Esophagus muscularis mucosa (tissue), 4 donors: ENCODE measurements around the gene MAX. TPM values are rescaled to one million over a fixed set of nuclear protein-coding genes. Genes with fewer than 3 reads are reported as not detected.
A peak's percentile ranks its signal among the peaks of the same experiment; 100 is the strongest.
"Not testable (repeated sequence)": the region's sequence is repeated elsewhere in the genome, so short reads cannot be mapped to it uniquely, and the experiment has no call there.

Experiments
- DNase-seq: peaks from one replicate; pipeline ENCODE4 v3.0.0-alpha.2; 2017; ENCODE audit errors: extremely low spot score
- H3K27ac ChIP-seq, 4 donors: fragments of 200-600 bp; sonication (generic); replicated peaks in 1 of 4; 1 replicate in 3 of 4; 2 replicates in 1 of 4; pipeline ENCODE4 v1.5.1; 2016 to 2019; ENCODE audit warnings: mild to moderate bottlenecking in 1 of 4
- H3K27me3 ChIP-seq, 4 donors: fragments of 200-600 bp; sonication (generic); one replicate each; pipeline versions ENCODE4 v1.5.1 to v1.6.0; 2016 to 2019
- H3K36me3 ChIP-seq, 4 donors: fragments of 200-600 bp; sonication (generic); one replicate each; pipeline ENCODE4 v1.5.1; 2016 to 2019
- H3K4me1 ChIP-seq, 4 donors: fragments of 200-600 bp; sonication (generic); one replicate each; pipeline ENCODE4 v1.5.1; 2016 to 2019
- H3K4me3 ChIP-seq, 4 donors: fragments of 200-600 bp; sonication (generic); 1 replicate in 2 of 4; 2 replicates in 2 of 4; pipeline ENCODE4 v1.5.1; 2016 to 2019; ENCODE audit warnings: mild to moderate bottlenecking in 4 of 4, moderate library complexity in 1 of 4
- H3K9me3 ChIP-seq, 4 donors: fragments of 200-600 bp; sonication (generic); 1 replicate in 3 of 4; 2 replicates in 1 of 4; pipeline ENCODE4 v1.5.1; 2016 to 2019
- CTCF ChIP-seq, 3 experiments: fragments of 200-600 bp in 2 of 3; fragments of 450-650 bp in 1 of 3; sonication (generic) in 2 of 3; IDR thresholded peaks; one replicate each; pipeline ENCODE4 v1.5.1; 2017 to 2019; ENCODE audit warnings: antibody characterized with exemption in 3 of 3, mild to moderate bottlenecking in 2 of 3, moderate library complexity in 1 of 3
- EP300 ChIP-seq: sonication (generic); formaldehyde crosslinking; IDR thresholded peaks from one replicate; pipeline ENCODE4 v1.6.1; 2017; ENCODE audit warnings: antibody characterized with exemption
- POLR2A ChIP-seq: fragments of 450-650 bp; IDR thresholded peaks from one replicate; pipeline ENCODE4 v1.6.1; 2017; ENCODE audit warnings: antibody characterized with exemption, moderate library complexity, mild to moderate bottlenecking, low read depth
- POLR2AphosphoS5 ChIP-seq, 2 donors: sonication (generic); formaldehyde crosslinking; IDR thresholded peaks; one replicate each; pipeline ENCODE4 v1.6.1; 2017; ENCODE audit warnings: antibody characterized with exemption in 2 of 2
- WGBS: methylation state at CpG from one replicate; pipeline ENCODE4 v1.1.5; 2018; 5-methylcytosine and 5-hydroxymethylcytosine counted together
- intact Hi-C: fragments of 100-400 bp; cut with DNase I; formaldehyde crosslinking; loops from one replicate; pipeline ENCODE4 v1.15.1; 2023
- total RNA-seq, 4 donors: library from RNA; depleted of rRNA; stranded (reverse); fragments of >200 nt; gene quantifications; one replicate each; pipeline versions ENCODE4 v1.1.0 to v1.2.1, GENCODE V29; 2016

MAX gene
- total RNA-seq, 4 donors from 2014 or later: 69.3 to 88.0 (median 77.4) TPM

DNA sequence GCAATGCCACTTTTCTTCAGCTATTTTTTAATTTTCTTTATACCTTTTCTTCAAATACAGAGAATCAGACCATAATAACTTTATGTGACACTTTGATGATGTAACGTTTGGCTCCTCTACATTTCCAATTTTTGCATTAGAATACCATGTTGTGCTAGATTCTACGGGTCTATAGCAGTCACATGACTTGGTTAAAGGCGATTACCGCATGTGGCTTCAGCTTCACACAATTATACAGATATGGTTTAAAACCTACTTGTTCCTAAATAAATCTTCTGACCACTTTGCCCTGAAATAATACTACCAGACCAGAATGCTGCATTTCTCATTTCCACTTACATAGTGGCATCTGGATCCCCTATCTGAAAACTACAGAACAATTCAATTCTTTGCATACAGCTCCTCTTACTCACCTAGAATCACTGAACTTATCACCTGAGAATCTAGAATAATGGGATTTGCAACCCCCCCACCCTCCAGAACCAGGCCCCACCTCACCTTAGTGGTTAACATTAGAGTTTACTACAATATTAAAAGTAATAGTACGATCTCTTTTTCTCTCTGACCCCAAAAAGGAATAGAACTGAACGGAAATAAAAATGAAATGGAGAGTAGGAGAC, 1.3 kb downstream of the MAX start:
- peak overlapping the region; percentile 92 to 98 (median 94) for H3K4me3 ChIP-seq
- peaks cover 57 to 65% (median 61%) of the 10 kb centered on the region in 4 donors for H3K4me1 ChIP-seq
- no peaks in the 10 kb centered on the region for H3K9me3 ChIP-seq
- 29% methylated on average over 6 of the region's 6 CpGs for WGBS
- peaks cover 0 to 11% (median 0%) of the 10 kb centered on the region in 4 donors for H3K36me3 ChIP-seq
- no peak for TF ChIP-seq POLR2AphosphoS5 (IDR thresholded peaks at IDR 0.05)
- no peaks in the 10 kb centered on the region for H3K27me3 ChIP-seq
- H3K27ac ChIP-seq: peak overlapping the region; percentile 89 to 94 (median 92)
- no peak for DNase-seq
- intact Hi-C loops: loop anchor here (5.0 kb wide), 1 partner anchor 114 kb away; the partner anchor contains the start of gene FNTB

DNA sequence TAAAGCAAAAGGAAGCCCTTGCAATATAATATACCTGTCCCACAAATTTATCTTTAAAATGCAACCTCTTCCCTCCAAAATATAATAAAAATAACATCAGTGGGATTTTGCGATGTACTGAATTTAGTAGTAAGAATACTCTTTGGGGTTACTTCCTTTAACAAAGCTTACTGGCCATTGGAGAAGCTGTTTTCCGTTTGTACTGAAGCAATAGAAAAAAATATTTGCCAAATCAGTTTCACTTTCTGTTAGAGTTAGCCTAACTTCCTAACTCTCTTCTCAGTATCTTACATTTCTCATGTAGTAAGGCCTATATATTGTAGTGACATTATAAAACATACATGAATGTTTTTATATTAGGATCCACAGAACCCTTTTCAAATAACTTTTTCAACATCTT, 3.7 kb downstream of the MAX start:
- Histone ChIP-seq H3K9me3 (no peaks in the 10 kb centered on the region), H3K4me1 (peaks cover 81 to 89% (median 85%) of the 10 kb centered on the region in 4 donors), H3K27me3 (no peaks in the 10 kb centered on the region), H3K27ac (peak overlapping the region; percentile 14 to 75 (median 65)), H3K4me3 (peak overlapping the region; percentile 12 to 27 (median 14)), H3K36me3 (peaks cover 0 to 20% (median 10%) of the 10 kb centered on the region in 4 donors)
- no peak for TF ChIP-seq EP300
- TF ChIP-seq POLR2A: no peak
- no peak for TF ChIP-seq POLR2AphosphoS5 (IDR thresholded peaks at IDR 0.05)
- TF ChIP-seq CTCF (IDR thresholded peaks at IDR 0.05): no peak
- intact Hi-C loops: no loop called here
- WGBS: 22% methylated on average over 2 of the region's 2 CpGs
- no peak for DNase-seq

DNA sequence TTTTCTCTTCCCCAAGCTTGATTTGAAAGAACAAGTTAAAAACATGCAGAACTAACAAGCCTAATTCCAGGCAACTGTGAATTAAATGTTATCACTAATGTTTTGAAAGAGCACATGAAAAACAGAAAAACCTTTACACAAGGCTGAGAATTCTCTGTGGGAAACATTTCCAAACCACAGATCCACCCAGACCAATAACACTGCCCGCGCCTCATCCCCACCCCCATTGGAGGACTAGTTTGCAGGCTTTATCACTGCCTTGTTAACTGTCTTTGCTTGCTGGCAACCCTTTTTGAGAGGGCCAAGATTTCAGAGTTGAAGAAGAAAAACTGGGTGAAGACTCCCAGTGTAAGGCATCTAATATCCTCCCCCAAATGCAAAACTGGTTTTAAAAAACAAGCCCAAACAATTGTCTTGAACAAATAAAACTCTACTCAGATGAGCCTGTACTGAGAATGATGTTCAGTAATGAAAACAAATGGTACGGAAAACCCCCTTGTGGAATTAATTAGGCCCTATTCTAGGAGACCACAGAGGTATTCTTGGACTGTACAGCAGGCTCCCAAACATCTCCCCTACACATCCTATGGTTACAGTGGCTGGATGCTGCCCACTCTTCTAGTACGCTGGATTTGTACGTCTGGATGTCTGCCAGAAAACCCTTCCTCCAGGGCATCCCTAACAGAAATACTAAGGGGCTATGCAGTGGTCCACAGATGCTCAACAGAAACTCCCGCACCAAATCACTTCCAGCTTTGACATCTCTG, 5.8 kb downstream of the MAX start:
- H3K9me3 ChIP-seq: no peaks in the 10 kb centered on the region
- DNase-seq: no peak
- H3K27ac ChIP-seq: peak overlapping the region; percentile 62 to 75 (median 72)
- intact Hi-C loops: no loop called here
- peaks cover 17 to 41% (median 31%) of the 10 kb centered on the region in 4 donors for H3K36me3 ChIP-seq
- TF ChIP-seq CTCF (IDR thresholded peaks at IDR 0.05) (no peak), POLR2AphosphoS5 (IDR thresholded peaks at IDR 0.05) (no peak), EP300 (no peak), POLR2A (no peak)
- H3K4me3 ChIP-seq: no peak overlapping the region
- H3K4me1 ChIP-seq: peaks cover 81 to 89% (median 89%) of the 10 kb centered on the region in 4 donors
- 56% methylated on average over 6 of the region's 6 CpGs for WGBS
- no peaks in the 10 kb centered on the region for H3K27me3 ChIP-seq

GRCh38 chr14:65095633-65096205, 6.6 kb downstream of the MAX start:
- H3K4me1 ChIP-seq: peaks cover 80 to 91% (median 86%) of the 10 kb centered on the region in 4 donors
- no peak for DNase-seq
- no peak for TF ChIP-seq POLR2A
- peak; percentile 39 to 61 for TF ChIP-seq POLR2AphosphoS5 (IDR thresholded peaks at IDR 0.05)
- intact Hi-C loops: no loop called here
- H3K9me3 ChIP-seq: no peaks in the 10 kb centered on the region
- peaks cover 17 to 49% (median 38%) of the 10 kb centered on the region in 4 donors for H3K36me3 ChIP-seq
- H3K27ac ChIP-seq: peak overlapping the region; percentile 62 to 75 (median 72)
- WGBS: 13% methylated on average over 3 of the region's 3 CpGs
- H3K27me3 ChIP-seq: no peaks in the 10 kb centered on the region
- H3K4me3 ChIP-seq: no peak overlapping the region

DNA sequence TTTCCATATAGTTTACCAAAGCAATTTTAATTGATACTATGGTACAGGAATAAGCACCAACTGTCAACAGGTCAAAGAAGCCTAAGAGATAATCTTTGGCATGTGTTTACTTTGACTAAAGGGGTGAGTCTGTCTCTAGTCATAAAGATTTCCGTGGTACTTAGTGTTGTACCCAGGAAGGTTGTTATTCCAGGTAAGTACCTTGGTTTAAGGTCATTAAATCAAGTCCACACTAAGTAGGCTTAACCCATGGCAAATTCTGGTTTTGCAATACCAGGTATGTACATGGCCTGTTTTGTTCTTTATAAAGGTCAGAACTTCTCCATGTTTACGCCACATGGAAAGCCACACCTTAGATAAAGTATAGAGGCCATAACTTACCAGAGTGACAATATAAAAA, 10.0 kb downstream of the MAX start:
- Histone ChIP-seq H3K27me3 (no peaks in the 10 kb centered on the region), H3K27ac (no peak overlapping the region), H3K4me3 (no peak overlapping the region), H3K9me3 (no peaks in the 10 kb centered on the region), H3K36me3 (peaks cover 26 to 76% (median 67%) of the 10 kb centered on the region in 4 donors), H3K4me1 (peaks cover 51 to 70% (median 57%) of the 10 kb centered on the region in 4 donors)
- DNase-seq: no peak
- TF ChIP-seq POLR2AphosphoS5 (IDR thresholded peaks at IDR 0.05): no peak
- no peak for TF ChIP-seq EP300
- no peak for TF ChIP-seq CTCF (IDR thresholded peaks at IDR 0.05)
- TF ChIP-seq POLR2A: no peak
- 95% methylated on average over 2 of the region's 2 CpGs for WGBS
- intact Hi-C loops: no loop called here

DNA sequence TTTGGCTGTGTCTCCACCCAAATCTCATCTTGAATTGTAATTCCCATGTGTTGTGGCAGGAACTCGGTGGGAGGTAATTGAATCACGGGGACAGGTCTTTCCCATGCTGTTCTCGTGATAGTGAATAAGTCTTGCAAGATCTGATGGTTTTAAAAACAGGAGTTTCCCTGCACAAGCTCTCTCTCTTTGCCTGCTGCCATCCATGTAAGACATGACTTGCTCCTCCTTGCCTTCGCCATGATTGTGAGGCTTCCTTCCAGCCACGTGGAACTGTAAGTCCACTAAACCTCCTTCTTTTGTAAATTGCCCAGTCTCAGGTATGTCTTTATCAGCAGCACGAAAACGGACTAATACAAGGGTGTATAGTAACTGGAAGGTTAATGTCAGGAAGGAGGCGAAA, 14.5 kb downstream of the MAX start:
- Histone ChIP-seq H3K4me1 (peaks cover 35 to 56% (median 45%) of the 10 kb centered on the region in 4 donors), H3K36me3 (peaks cover 38 to 83% (median 78%) of the 10 kb centered on the region in 4 donors)
- H3K27ac ChIP-seq, DNase-seq, intact Hi-C loops, H3K9me3 ChIP-seq, H3K4me3 ChIP-seq, H3K27me3 ChIP-seq: not testable (repeated sequence)
- WGBS: 82% methylated on average over 8 of the region's 8 CpGs

- intact Hi-C loops, H3K27ac ChIP-seq, H3K4me3 ChIP-seq, H3K27me3 ChIP-seq, H3K9me3 ChIP-seq, DNase-seq: not testable (repeated sequence)
- Histone ChIP-seq H3K36me3 (peaks cover 27 to 79% (median 73%) of the 10 kb centered on the region in 4 donors), H3K4me1 (peaks cover 42 to 57% (median 52%) of the 10 kb centered on the region in 4 donors)
- WGBS: 90% methylated on average over 1 of the region's 4 CpGs
Measured at GRCh38 chr14:65086686-65087085, 15.6 kb downstream of the MAX start.
